ENCODE measurements around the gene TFR2.

The TFR2 gene

DNA sequence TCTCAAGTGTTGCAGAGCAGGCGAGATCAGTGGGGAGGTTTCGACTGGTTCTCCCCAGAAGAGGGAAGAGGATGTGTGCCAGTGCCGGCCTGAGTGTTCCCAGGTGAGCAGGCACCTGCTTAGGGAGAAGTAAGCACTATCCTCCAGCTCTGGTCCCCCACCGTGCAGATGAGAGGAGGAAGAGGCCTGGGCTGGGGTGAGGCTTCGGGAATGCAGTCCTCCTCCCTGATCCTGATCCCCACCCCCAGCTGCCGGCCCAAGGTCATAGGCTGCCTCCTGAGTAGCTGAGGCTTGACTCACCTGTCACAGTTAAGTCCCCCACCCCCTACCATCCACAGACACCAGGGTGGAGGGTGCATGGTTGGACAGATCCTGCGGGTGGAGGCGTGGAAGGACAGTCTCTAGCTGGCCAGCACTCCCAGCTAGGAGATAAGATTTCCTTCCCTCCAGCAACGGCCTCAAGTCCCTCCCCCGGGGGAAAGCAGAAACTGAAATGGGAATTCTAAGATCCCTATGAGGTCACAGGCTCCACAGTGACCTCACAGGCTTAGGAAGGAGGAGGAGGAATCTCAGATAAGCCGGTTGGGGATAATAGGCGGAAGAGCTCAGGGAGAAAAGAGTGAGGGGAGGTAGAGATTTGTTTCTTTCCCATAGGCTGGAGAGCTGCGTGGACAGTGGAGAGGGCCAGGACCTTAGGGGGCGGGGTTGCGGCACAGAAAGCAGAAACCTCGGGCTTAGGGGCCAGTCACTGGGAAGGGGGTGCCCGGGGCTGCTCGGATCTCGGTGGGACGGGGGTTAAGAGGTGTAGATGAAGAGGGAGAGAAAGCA is 56.5 kb downstream of the TFR2 start:
- DNase-seq = peak in 1 of 2 experiments; percentile 20

DNA sequence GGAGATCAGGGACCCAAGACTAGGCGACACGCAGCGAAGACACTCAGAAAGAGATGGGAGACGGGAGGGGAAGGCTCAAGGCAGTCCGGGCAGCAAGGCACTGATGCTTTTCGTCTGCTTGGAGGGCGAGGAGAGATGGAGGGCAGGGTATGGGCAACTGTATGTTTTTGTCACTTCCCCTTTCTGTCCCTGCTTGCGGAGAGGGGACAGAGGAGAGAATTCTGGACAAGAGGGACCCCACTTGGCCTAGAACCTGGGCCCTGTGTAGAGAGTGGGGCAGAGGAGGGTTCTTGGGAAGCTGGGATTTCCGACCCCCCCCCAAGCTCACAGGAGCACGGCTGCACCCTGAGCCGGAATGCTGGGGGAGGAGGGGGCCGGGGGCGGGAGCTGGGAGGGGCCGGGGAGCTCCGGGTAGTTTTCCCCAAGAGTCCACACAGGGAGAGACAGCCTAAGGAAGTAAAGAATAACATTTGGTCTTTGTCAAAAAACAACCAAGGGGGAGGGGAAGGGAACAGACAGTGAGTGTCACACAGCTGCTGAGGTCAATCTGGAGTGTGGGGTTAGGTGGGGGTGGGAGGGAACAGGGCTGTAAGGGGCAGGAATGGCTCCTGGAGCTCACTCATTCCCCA is 57.2 kb downstream of the TFR2 start:
- DNase-seq = no peak

DNA sequence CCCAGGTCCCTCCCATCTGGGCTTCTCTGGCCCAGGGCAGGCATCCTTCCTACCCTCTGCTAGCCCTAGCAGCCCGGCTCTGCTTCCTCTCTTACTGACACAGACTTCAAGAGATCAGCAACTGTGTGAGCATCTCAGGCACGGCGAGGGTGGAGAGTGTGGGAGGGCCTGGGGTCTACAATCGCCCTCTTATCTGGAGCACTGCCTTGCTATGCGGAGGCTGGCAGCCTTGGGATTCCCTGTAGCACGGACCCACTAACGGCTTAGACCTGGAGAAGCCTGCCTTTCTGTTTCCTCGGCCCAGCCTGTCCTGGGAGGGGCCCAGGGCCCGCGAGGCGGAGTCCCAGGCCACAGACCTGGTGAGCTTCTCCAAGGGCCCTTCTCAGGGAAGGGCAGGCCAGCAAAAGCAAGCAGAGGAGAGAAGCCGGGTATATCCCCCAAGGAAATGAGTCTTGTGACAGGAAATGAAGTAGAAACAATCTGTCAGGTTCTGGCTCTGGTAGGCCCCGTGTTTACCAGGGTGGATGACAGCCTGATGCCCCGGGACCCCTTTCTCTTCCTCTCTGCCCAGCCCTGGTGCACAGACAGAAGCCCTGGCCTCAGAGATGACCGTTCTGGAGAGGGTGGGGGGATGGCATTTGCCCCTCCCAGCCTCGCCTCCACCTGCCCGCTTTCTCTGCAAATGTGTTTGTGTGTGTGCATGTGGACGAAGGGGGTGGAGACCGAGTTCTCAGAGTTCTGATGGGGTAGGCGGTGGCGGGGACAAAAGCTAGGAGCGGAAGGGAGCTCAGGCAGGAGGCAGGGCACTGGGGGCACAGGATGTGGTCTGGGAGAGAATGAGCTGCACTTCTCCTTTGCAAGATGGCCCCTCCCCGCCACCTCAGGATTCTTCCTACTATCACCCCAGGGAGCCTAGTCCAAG is 58.0 kb downstream of the TFR2 start:
- DNase-seq = no peak

DNA sequence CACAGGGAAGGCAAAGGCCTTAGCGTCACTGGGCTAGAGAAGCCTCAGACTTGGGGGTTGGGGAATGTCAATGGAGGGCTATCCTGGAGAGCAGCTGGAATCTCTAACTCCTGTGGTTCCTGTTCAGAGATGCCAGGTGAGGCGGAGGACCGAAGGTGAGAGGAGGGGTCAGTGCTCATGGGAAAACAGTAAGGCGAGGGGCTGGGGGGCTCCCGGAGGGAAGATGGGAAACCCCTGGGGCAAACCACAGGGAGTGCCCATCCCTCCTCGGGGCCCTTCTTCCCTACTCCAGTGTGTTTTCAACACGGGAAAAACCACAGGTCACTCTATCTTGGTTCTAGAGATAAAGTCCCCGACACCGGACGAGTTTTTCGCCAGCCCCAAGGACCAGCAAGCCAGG is 58.7 kb downstream of the TFR2 start:
- DNase-seq = no peak

DNA sequence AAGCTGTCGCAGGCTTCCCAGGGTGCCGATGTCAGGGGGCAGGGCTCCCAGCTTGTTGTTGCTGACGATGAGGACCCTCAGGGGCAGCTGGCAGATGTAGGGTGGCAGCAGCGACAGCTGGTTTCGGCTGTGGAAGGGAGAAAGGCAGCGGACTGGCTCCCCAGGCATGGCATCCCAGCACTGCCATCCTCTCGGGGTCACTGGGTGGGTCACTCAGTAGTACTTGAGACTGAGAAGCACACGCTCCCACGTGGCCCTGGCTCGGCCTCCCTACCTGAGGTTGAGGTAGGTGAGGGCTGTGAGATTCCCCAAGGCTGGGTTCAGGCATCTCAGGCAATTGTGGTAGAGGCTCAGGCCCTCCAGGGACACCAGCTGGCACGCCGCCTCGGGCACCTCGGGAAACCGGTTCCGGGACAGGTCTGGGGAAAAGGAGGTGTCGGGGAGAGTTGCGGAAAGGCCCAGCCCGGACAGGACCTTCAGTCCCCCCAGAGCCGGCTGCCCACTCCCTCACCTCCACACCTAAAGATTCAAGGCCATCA is 59.2 kb downstream of the TFR2 start:
- no peak for DNase-seq

DNA sequence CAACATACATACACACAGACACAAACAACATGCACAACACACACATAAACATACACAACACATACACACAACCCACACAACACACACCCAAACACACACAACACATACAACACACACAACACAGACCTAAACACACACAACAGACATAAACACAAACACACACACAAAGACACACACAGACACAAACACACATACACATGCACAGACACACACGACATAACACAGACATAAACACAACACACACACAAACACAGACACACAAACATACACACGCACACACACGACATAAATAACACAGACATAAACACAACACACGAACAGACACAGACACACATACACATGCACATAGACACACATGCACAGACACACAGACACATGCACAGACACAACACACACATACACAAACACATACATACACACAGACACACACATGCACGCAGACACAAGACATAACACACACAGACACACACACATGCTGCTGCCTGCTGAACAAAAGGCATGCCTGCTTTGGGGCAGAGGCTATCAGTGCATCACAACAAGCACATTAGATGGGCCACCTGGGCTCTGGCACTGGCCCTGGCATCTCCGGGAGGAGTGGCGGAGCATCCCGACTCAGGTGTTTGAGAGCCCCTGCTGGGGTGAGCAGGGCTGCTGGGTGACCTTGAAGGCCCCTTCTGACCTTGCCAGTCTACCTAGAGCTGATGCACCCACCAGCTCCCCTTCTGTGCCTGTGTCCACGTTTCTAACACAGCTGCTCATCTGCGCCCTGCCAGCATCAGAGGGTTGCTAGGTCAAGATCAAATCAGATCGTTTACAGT is 60.7 kb downstream of the TFR2 start:
- DNase-seq = no peak

DNA sequence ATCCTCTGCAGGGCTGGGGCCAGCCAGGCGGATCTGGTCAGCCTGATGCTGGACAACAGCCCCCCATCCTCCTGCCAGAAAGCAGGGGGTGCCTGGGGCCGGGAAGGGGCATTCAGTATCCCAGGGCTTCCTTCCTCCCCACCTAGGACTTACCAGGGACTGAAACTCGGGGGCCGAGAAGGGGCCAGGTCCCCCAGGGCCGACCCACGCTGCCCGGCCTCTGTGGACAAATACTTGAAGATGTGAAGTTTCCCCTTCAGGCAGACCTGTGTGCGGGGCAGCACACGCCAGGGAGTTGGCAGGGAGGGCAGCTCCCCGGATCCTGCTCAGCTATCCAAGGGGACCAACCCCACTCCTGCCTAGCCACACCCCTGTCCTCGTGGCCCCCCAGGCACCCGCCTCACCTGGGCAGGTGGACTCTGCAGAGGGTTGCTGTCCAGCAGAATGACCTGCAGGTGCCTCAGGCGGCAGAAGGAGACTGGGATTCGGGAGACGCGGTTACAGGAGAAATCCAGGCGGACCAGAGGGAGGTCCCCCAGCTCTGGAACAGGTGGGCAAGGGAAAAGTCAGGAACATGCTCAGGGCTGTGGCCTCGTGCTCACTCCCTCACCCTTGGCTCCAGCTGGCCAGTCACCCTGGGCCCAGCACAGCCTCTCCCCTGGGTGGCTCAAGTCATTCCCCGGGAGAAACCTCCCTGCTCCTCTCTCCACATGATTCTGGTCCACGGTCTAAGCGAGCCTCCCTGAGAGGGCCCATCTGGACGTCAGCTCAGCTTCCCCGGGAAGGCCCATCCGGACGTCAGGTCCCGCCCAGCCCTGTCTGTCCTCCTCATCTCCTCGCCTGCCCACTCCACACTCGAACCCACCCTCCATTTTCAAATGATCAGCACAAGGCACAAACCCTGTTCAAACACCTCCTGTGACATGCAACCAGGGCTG is 62.8 kb downstream of the TFR2 start:
- no peak for DNase-seq

DNA sequence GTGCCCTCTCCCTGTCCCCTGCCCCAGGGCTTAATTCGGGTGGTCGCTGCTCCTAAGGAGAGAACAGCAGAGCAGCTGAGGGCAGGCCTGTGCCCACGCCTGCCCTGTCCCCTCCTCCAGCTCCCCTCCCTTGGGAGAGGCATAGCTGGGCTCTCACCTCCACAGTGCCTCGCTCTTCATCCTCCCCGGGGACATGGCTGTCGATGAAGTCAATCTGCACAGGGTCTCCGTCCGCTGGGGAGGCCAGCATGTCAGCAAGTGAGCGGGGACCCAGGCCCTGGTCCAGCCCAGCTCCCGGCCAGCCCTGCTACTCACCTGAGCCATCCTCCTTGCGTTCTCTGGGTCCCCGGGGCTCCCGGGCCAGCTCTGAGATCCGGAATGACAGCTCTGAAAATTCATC is 63.8 kb downstream of the TFR2 start:
- DNase-seq = no peak

DNA sequence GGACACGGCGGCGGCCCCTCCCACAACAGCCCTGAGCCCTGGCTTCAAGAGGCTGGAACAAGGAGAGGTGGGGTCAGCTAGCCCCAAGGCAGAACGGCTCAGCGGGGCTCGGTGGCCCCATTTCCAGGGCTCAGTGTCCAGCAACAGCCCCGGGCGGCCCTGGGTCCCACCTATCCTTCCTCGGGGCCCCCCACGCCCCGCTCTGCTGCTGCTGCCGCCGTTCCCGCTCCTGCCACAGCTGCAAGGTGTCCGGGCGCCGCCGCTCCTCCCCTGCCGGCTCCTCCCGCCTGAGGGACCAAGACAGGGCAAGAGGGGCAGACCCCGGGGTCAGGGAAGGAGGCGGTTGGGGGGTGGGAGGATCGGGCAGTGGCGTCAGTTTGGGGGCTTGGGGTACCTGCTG is 64.2 kb downstream of the TFR2 start:
- DNase-seq = no peak

DNA sequence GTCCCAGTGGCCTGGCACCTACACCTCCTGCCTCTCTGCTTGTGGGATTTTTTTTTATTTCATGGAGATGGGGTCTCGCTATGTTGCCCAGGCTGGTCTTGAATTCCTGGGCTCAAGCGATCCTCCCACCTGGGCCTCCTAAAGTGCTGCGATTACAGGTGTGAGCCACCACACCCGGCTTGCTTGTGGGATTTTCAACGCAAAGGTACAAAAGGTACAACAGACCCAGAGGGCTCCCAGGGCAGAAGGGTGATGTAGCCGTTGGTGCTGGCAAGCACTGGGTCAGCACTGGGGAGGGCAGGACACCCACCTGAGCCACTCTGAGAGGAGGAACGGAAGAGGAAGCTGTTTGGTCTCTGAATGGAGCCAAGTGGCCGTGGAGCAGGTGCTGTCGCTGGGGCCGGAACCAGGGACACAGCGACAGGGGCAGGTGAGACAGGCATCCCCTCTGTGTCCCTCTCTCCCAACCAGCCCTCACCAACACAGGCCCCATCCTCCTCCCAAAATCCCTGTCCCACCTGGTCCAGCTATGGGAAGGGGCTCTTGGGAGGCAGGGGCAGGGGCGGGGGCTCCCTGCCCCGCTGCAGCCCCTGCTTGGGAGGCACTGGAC is 64.9 kb downstream of the TFR2 start:
- no peak for DNase-seq

DNA sequence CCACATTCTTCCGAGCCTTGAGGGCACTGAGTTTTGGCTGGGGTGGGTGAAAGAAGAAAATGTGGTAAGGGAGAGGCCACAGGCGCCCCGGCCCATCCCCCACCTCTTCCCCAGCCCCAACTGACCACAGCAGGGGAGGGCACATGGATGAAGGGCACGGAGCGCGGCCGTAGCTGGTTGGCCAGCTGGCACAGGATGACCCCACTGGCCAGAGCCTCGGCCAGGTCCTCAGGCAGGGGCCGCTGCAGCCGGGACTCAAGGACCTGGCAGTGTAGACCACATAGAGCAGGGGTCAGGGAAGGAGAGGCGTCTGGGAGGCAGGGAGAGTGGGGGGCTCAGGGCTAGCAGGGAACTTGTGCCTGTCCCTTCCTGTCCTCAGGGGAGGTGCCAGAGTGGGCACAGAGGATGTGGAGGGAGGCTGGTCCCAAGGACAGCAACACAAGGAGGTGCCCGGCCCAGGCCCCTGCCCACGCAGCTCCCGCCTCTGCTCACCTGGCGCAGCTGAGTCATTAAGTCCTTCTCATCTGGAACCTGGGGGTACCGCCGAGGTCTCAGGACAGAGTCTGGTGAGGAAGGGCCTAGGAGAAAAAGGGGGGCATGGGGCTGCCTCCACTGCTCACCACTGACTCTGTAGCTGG is 65.5 kb downstream of the TFR2 start:
- no peak for DNase-seq

DNA sequence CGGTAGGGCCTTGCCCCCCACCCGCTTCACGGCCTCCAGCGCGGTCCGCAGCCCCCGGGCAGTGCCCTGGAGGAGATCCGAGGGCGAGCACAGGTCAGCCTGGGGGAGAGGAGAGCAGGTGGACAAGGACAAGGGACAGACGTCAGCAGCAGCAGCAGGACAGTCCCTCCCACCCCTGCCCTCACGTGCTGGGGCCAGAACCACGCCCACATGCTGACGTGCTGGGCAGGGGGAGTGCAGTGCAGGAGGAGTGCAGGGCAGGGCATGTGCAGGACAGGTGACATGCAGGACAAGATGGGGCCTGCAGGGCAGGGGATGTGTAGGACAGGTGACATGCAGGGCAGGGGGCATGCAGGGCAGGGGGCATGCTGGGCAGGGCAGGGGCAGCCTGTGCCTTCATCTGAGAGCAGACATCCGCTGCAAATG is 66.1 kb downstream of the TFR2 start:
- DNase-seq = no peak

DNA sequence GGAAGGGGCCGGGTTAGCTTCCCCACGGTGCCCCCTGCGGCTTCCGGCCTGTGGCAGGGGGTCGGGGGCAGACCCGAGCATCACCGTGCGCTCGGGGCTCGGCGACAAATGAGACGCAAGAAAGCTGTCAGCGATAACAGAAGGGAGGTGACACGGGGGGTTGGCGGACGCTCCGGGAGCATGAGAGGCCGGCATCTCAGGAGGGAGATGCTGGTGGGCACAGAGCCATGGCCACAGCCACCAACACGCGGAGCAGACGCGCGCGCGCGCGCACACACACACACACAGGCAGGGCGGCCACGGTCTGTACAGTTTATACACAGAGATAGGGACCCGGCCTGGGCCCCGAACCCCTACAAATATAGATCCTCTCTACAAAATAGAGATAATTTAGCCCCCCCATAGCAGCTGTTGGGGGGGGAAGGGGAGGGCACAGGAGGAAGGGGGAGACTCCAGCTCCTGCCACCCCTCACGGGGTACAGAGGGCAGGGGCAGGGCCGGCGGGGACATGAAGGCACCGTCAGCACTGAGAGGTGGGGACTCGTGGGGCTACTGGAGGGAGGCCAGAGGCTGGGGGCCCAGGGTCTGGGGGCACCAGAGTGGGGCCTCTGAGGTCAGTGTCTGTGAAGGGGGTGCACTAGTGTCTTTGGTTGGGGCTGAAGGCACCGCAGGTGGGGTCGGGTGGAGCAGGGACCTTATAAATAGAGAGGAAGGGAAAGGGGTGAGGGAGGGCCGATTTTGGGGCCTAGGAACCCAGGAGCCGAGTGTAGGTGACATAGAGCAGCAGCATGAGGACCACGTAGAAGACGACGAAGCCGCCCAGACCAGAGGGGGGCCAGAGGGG is 66.8 kb downstream of the TFR2 start:
- no peak for DNase-seq

DNA sequence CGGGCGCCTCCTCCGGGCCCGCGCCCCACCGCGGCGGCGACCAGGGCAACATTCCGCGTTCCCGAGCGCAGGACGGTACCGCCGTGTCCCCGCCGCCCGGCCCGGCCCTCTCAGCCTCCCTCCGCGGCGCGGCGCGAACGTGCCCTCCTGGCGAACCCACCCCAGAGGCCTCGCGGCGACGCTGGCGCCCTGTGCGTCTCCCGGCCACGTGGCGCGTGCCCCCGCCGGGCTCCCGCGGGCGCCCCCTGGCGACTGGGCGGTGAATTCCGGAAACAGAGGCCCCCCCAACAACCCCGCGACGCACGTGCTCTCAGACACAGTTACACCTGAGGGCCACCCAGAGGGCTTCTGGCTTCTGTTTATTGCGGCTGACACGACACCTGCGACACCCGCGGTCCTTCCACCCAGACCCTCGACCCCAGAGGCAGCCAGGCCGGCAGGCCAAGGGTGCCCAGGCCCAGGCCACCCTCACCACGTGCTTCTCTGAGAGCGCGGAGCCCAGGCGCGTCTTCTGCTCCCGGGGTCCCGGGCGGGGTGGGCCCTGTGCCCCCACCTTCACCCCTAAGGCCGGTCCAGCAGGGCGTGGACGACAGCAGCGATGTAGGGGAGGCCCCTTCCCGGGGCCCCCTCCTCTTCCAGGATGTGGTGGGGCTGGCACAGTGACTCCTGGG is 67.5 kb downstream of the TFR2 start, which contains the start of gene SAP25:
TSS of gene SAP25 (minus strand) at position 210 of the 671 bp plus-strand sequence. CDS start at position 52, 158 bp downstream.
- DNase-seq = no peak

DNA sequence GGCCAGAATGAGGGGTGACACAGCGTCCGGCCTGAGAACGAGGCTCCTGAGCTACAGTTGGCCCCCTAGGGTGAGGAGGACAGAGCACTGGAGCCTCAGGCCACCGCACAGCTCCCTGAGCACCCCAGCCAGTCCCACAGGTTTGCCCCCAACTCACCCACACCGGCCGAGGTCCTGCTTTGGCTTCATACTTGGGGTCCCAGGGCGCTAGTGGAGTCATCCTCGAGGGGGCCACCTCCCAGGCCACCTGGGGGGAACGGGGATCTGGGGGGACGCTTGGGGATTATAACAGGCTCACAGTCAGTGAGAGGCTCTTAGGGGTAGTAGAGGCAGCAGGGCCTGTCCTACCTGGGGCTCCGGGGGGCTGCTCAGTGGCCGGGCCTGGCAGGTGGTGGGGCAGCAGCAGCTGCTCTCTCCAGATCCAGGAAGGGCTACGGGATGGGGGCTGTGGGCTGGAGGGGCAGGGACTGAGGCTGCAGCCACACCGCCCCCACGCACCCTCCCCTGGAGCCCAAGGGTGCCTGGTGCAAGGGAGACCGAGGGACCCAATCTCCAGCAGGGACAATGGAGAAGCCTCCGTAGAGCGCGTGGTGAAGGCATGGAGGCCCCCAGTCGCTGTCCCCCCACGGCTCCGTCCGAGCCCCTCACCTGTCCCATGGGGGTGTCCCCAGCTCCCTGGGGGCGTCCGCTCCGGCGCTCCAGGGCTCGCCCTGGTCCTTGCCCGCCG is 68.2 kb downstream of the TFR2 start:
- no peak for DNase-seq

DNA sequence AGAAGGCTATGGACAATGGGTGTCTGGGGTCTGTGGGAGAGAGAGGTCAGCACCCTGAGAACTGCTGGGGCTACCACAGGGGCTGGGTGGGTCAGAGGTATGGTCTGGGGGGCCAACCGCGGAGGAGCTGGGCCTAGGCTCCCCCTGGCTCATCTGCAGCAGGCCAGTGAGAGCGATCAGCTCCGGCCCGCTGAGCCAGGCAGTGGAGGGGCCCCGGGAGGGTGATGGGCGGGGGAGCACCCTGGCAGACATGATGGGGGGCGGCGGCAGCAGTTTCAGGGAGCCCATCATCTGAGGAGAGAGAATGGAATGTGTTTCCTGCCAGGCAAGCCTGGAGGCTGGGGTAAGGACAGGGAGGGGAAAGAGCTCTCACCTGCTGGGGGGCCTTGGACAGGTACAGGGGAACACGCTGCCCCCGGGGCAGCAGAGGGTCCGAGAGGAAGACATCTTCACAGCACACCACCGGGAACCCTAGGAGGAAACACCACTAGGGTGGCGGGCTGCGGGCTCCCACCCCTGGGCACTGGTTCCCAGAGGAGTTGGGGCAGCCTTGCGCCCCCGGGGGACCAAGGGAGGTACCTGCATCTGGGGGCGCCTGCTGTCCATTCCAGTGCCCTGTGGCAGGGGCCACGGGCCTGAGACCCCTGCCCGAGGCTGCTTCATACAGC is 68.9 kb downstream of the TFR2 start:
- no peak for DNase-seq

DNA sequence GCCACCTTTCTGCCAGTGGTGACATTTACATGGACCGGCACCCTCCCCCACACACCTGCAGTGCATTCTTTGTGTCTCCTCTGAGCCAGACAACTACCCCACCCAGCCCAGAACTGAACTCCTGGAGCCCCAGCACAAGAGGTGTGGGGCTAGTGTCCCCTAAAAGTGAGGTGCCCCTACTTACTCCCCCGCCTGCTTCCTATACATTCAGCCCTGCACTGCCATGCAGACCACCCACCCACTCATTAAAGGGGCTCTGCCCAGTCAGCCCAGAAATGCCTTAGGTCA is 69.6 kb downstream of the TFR2 start:
- DNase-seq = no peak

Measured in NCI-H2081 (cell line).